ENCODE results near the gene SOD3. TPM values are rescaled to one million over a fixed set of nuclear protein-coding genes. Genes with fewer than 3 reads are reported as not detected.

Gene SOD3
- total RNA-seq, 1 experiment from 2014 or later, result 1.0 TPM

- no peaks in the 10 kb centered on the region for H3K27me3 ChIP-seq (ENCODE audit: control insufficient read depth, insufficient read depth, low read length)
- H3K27ac ChIP-seq (ENCODE audit: low read length), result no peak overlapping the region
- intact Hi-C loops (cut with micrococcal nuclease; ENCODE audit: unreplicated experiment) (no loop called here), in situ Hi-C loops (cut with HindIII; ENCODE audit: low pct_unique_long_range_greater_than_20kb, low sequenced_read_pairs) (no loop called here)
- no peak for DNase-seq (ENCODE audit: low read depth, low spot score)
- TF ChIP-seq SIN3A (IDR thresholded peaks at IDR 0.05; ENCODE audit: borderline replicate concordance, insufficient read depth, low read depth, low read length), result no peak
- TF ChIP-seq, protein P1, sequence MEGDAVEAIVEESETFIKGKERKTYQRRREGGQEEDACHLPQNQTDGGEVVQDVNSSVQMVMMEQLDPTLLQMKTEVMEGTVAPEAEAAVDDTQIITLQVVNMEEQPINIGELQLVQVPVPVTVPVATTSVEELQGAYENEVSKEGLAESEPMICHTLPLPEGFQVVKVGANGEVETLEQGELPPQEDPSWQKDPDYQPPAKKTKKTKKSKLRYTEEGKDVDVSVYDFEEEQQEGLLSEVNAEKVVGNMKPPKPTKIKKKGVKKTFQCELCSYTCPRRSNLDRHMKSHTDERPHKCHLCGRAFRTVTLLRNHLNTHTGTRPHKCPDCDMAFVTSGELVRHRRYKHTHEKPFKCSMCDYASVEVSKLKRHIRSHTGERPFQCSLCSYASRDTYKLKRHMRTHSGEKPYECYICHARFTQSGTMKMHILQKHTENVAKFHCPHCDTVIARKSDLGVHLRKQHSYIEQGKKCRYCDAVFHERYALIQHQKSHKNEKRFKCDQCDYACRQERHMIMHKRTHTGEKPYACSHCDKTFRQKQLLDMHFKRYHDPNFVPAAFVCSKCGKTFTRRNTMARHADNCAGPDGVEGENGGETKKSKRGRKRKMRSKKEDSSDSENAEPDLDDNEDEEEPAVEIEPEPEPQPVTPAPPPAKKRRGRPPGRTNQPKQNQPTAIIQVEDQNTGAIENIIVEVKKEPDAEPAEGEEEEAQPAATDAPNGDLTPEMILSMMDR (IDR thresholded peaks at IDR 0.05), result no peak
- TF ChIP-seq POLR2AphosphoS5 (IDR thresholded peaks at IDR 0.05; ENCODE audit: low read depth, low read length), result no peak
- TF ChIP-seq, protein P2, sequence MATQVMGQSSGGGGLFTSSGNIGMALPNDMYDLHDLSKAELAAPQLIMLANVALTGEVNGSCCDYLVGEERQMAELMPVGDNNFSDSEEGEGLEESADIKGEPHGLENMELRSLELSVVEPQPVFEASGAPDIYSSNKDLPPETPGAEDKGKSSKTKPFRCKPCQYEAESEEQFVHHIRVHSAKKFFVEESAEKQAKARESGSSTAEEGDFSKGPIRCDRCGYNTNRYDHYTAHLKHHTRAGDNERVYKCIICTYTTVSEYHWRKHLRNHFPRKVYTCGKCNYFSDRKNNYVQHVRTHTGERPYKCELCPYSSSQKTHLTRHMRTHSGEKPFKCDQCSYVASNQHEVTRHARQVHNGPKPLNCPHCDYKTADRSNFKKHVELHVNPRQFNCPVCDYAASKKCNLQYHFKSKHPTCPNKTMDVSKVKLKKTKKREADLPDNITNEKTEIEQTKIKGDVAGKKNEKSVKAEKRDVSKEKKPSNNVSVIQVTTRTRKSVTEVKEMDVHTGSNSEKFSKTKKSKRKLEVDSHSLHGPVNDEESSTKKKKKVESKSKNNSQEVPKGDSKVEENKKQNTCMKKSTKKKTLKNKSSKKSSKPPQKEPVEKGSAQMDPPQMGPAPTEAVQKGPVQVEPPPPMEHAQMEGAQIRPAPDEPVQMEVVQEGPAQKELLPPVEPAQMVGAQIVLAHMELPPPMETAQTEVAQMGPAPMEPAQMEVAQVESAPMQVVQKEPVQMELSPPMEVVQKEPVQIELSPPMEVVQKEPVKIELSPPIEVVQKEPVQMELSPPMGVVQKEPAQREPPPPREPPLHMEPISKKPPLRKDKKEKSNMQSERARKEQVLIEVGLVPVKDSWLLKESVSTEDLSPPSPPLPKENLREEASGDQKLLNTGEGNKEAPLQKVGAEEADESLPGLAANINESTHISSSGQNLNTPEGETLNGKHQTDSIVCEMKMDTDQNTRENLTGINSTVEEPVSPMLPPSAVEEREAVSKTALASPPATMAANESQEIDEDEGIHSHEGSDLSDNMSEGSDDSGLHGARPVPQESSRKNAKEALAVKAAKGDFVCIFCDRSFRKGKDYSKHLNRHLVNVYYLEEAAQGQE (IDR thresholded peaks at IDR 0.05; ENCODE audit: insufficient read depth in 1 of 2, low read depth in 2 of 2, low read length in 1 of 2), result no peak
- no peak for TF ChIP-seq TCF7L2 (IDR thresholded peaks at IDR 0.05; ENCODE audit: low read depth, low read length)
- H3K9me3 ChIP-seq (ENCODE audit: control insufficient read depth, insufficient read depth, low read depth, low read length), result no peaks in the 10 kb centered on the region
- H3K4me3 ChIP-seq (ENCODE audit: low read depth in 2 of 2, low read length in 2 of 2), result no peak overlapping the region
- H3K4me1 ChIP-seq (ENCODE audit: control insufficient read depth, insufficient read depth, low read length), result no peaks in the 10 kb centered on the region
- ATAC-seq, result no peak
- no TSS peak for BruUV-seq (replicated peaks)
- ChIA-PET POLR2A (no interaction called here), CTCF (no interaction called here)
- H3K36me3 ChIP-seq (ENCODE audit: control insufficient read depth, insufficient read depth, low read length), result no peaks in the 10 kb centered on the region
These were observed 45.0 kb downstream of the SOD3 start for GRCh38 chr4:24840362-24840761.

DNA sequence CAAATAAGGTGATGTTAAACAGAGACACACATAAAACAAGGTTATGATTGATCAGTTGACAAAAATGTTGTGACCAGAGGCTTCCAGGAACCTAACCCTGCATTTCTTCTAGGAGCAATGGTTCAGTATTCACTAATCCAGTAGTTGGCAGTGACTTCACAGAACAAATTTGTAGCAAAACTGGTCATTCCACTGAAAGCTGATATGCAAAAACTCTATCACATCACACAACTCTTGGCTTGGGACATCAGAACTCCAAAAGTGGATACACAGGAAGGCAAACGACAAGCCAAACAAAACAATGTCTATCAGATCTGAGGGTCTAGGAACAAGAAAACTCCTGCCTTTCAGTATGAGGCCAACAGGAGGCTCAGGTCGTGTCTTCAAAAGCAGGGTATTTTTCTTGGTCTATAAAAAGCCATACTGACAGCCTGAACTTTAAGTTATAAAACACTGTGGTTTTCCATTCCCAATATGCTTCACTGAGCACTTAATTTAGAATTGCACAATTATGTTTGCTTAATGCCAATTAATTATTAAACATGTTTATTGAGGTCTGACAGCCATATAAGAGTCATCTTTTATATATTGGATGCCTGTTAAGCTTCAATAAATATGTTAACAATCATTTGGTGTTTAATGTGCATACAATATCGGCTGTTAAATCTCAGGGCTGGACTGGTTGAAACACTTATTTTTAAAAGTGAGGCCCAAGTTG lies 45.6 kb downstream of the SOD3 start:
- no TSS peak for BruUV-seq (replicated peaks)
- no peak for ATAC-seq
- intact Hi-C loops (cut with micrococcal nuclease; ENCODE audit: unreplicated experiment) (no loop called here), in situ Hi-C loops (cut with HindIII; ENCODE audit: low pct_unique_long_range_greater_than_20kb, low sequenced_read_pairs) (no loop called here)
- POLR2A ChIA-PET, result no interaction called here
- H3K27ac ChIP-seq (ENCODE audit: low read length), result no peak overlapping the region
- no peaks in the 10 kb centered on the region for H3K4me1 ChIP-seq (ENCODE audit: control insufficient read depth, insufficient read depth, low read length)
- no peak for DNase-seq (ENCODE audit: low read depth, low spot score)
- no peaks in the 10 kb centered on the region for H3K9me3 ChIP-seq (ENCODE audit: control insufficient read depth, insufficient read depth, low read depth, low read length)
- TF ChIP-seq POLR2AphosphoS5 (IDR thresholded peaks at IDR 0.05; ENCODE audit: low read depth, low read length), result no peak
- TF ChIP-seq SIN3A (IDR thresholded peaks at IDR 0.05; ENCODE audit: borderline replicate concordance, insufficient read depth, low read depth, low read length), result no peak
- TF ChIP-seq, protein P2 (IDR thresholded peaks at IDR 0.05; ENCODE audit: insufficient read depth in 1 of 2, low read depth in 2 of 2, low read length in 1 of 2), result no peak
- TF ChIP-seq, protein P1 (IDR thresholded peaks at IDR 0.05), result no peak
- no peak for TF ChIP-seq TCF7L2 (IDR thresholded peaks at IDR 0.05; ENCODE audit: low read depth, low read length)
- no peaks in the 10 kb centered on the region for H3K27me3 ChIP-seq (ENCODE audit: control insufficient read depth, insufficient read depth, low read length)
- CTCF ChIA-PET, result no interaction called here
- no peaks in the 10 kb centered on the region for H3K36me3 ChIP-seq (ENCODE audit: control insufficient read depth, insufficient read depth, low read length)
- no peak overlapping the region for H3K4me3 ChIP-seq (ENCODE audit: low read depth in 2 of 2, low read length in 2 of 2)

Measured in Panc1 (cell line).